Measurements from ENCODE around the gene ELL. TPM values are rescaled to one million over a fixed set of nuclear protein-coding genes. Genes with fewer than 3 reads are reported as not detected.

ELL gene
- total and polyA plus RNA-seq, 9 of the 15 experiments (the other 6 are each of a cell fraction or from before 2014, with no cell fraction given) = 0.24 to 22.5 (median 4.1) TPM

- no peak for TF ChIP-seq THAP12 (CRISPR knock-in tag; IDR thresholded peaks at IDR 0.05)
- TF ChIP-seq RBM25 (IDR thresholded peaks at IDR 0.05; ENCODE audit: low read depth, low read length, severe bottlenecking) = no peak
- TF ChIP-seq PRDM10 (IDR thresholded peaks at IDR 0.05; ENCODE audit: partially characterized antibody) = no peak
- peak; percentile 22; the same call in 1 of the 2 replicates for TF ChIP-seq ZKSCAN8 (CRISPR knock-in tag; IDR thresholded peaks at IDR 0.05)
- TF ChIP-seq ZNF830 (CRISPR knock-in tag; IDR thresholded peaks at IDR 0.05) = no peak
- TF ChIP-seq GABPA (tag; conservative IDR thresholded peaks at IDR 0.05; ENCODE audit: low read depth) = peak; percentile 94
- no peak for TF ChIP-seq ZNF740 (CRISPR knock-in tag; IDR thresholded peaks at IDR 0.05)
- no peak for TF ChIP-seq ZNF740 (tag; IDR thresholded peaks at IDR 0.05)
- TF ChIP-seq ESRRB (CRISPR knock-in tag; IDR thresholded peaks at IDR 0.05; ENCODE audit: borderline replicate concordance) = no peak
- TF ChIP-seq NFXL1 (CRISPR knock-in tag; IDR thresholded peaks at IDR 0.05) = no peak
- 0 out of 2 replicates have a peak, but pooled peaks have one; percentile 27 for TF ChIP-seq ZNF57 (CRISPR knock-in tag; IDR thresholded peaks at IDR 0.05)
- no peak for TF ChIP-seq USF1 (CRISPR knock-in tag; IDR thresholded peaks at IDR 0.05)
- no peak for TF ChIP-seq NFE2L1 (tag; IDR thresholded peaks at IDR 0.05; ENCODE audit: borderline replicate concordance, low read depth)
- no peak for TF ChIP-seq ZNF398 (CRISPR knock-in tag; IDR thresholded peaks at IDR 0.05)
- TF ChIP-seq KLF6 (CRISPR knock-in tag; IDR thresholded peaks at IDR 0.05; ENCODE audit: borderline replicate concordance) = peak; percentile 47; the same call in 1 of the 2 replicates
- no peak for TF ChIP-seq SRSF9 (IDR thresholded peaks at IDR 0.05; ENCODE audit: borderline replicate concordance, low read depth, low read length)
- peak; percentile 39; the same call in 1 of the 2 replicates for TF ChIP-seq CREM (IDR thresholded peaks at IDR 0.05; ENCODE audit: low read depth)
These were observed 43.1 kb downstream of the ELL start (continued) for GRCh38 chr19:18478545-18479311.
